ENCODE data around the gene TNFSF12.

DNA sequence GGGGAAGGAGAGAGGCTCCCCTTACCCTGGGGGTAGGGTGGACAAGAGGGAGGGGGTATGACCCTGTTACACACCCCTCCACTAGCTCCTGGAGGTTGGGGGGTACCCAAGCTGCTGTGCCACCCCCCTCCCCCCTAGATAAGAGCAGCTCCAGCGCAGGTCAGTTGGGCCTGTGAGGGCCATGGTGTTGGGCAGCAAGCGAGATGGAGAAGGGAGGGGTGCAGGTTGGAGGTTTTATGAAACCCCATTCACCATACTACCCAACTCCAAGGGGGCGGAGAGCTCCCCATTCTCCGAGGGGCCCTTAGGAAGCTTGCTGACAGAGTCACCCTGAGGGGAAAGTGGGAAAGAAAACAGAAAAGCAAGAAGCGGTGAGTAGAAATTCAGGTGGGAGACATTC, 42.7 kb downstream of the TNFSF12 start:
- TF ChIP-seq, protein P1, sequence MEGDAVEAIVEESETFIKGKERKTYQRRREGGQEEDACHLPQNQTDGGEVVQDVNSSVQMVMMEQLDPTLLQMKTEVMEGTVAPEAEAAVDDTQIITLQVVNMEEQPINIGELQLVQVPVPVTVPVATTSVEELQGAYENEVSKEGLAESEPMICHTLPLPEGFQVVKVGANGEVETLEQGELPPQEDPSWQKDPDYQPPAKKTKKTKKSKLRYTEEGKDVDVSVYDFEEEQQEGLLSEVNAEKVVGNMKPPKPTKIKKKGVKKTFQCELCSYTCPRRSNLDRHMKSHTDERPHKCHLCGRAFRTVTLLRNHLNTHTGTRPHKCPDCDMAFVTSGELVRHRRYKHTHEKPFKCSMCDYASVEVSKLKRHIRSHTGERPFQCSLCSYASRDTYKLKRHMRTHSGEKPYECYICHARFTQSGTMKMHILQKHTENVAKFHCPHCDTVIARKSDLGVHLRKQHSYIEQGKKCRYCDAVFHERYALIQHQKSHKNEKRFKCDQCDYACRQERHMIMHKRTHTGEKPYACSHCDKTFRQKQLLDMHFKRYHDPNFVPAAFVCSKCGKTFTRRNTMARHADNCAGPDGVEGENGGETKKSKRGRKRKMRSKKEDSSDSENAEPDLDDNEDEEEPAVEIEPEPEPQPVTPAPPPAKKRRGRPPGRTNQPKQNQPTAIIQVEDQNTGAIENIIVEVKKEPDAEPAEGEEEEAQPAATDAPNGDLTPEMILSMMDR (IDR thresholded peaks at IDR 0.05; ENCODE audit: insufficient read depth, low read depth, low read length): no peak
- TF ChIP-seq EZH2 (IDR thresholded peaks at IDR 0.05; ENCODE audit: insufficient read depth, low read length): no peak
